Measurements from ENCODE around the gene GNA12. TPM values are rescaled to one million over a fixed set of nuclear protein-coding genes. Genes with fewer than 3 reads are reported as not detected.

Gene GNA12
- total RNA-seq, 2 donors from 2014 or later = 12.2 to 17.5 TPM

DNA sequence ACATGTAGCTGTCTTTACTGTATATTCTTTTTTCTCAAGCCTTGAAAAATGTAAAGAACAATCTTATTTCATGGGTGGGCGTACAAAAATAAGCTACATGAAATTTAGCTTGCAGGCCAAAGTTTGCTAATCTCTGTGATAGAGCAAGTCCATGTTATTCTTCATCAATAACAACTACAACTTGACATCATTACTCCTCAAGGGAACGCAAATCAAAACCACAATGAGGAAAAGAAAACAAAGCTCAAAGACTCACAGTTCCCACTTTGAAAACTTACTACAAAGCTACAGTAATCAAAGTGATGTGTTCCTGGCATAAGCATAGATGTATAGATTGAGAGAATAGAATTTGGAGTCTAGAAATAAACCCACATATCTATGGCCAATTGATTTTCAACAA is 62.5 kb downstream of the GNA12 start:
- H3K4me1 ChIP-seq = no peaks in the 10 kb centered on the region
- no peaks in the 10 kb centered on the region for H3K36me3 ChIP-seq (replicated peaks in 1 of 2; ENCODE audit: insufficient read depth in 1 of 2, low read depth in 2 of 2)
- WGBS, 2 donors = 90 to 95% methylated on average over 2 of the region's 2 CpGs
- H3K9me3 ChIP-seq = no peaks in the 10 kb centered on the region
- no peak overlapping the region for H3K4me3 ChIP-seq
- H3K27ac ChIP-seq = no peak overlapping the region
- no peaks in the 10 kb centered on the region for H3K27me3 ChIP-seq
- intact Hi-C loops (cut with DNase I) = no loop called here
- no peak for ATAC-seq
- no peak for DNase-seq
- no peak for TF ChIP-seq POLR2A (IDR thresholded peaks at IDR 0.05)
- TF ChIP-seq, protein P1, sequence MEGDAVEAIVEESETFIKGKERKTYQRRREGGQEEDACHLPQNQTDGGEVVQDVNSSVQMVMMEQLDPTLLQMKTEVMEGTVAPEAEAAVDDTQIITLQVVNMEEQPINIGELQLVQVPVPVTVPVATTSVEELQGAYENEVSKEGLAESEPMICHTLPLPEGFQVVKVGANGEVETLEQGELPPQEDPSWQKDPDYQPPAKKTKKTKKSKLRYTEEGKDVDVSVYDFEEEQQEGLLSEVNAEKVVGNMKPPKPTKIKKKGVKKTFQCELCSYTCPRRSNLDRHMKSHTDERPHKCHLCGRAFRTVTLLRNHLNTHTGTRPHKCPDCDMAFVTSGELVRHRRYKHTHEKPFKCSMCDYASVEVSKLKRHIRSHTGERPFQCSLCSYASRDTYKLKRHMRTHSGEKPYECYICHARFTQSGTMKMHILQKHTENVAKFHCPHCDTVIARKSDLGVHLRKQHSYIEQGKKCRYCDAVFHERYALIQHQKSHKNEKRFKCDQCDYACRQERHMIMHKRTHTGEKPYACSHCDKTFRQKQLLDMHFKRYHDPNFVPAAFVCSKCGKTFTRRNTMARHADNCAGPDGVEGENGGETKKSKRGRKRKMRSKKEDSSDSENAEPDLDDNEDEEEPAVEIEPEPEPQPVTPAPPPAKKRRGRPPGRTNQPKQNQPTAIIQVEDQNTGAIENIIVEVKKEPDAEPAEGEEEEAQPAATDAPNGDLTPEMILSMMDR (IDR thresholded peaks at IDR 0.05) = no peak

DNA sequence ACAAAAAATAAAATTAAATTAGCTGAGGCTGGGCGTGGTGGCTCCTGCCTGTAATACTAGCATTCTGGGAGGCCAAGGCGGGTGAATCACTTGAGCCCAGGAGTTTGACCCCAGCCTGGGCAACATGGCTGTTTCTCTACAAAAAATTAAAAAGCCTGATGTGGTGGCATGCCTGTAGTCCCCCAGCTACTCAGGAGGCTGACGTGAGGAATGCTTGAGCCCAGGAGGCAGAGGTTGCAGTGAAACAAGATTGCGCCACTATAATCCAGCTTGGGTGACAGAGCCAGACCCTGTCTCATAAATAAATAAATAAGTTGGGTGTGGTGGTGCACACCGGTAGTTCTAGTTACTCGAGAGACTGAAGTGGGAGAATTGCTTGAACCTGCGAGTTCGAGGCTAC is 65.1 kb downstream of the GNA12 start:
- ATAC-seq = no peak
- Histone ChIP-seq H3K9me3 (no peaks in the 10 kb centered on the region), H3K27me3 (no peaks in the 10 kb centered on the region), H3K4me3 (no peak overlapping the region), H3K27ac (no peak overlapping the region), H3K36me3 (replicated peaks in 1 of 2; ENCODE audit: insufficient read depth in 1 of 2, low read depth in 2 of 2) (no peaks in the 10 kb centered on the region), H3K4me1 (no peaks in the 10 kb centered on the region)
- no peak for DNase-seq
- TF ChIP-seq POLR2A (IDR thresholded peaks at IDR 0.05) = no peak
- TF ChIP-seq, protein P1 (IDR thresholded peaks at IDR 0.05) = no peak
- intact Hi-C loops (cut with DNase I) = no loop called here
- WGBS, 2 donors = 82 to 83% methylated on average over 8 of the region's 8 CpGs

DNA sequence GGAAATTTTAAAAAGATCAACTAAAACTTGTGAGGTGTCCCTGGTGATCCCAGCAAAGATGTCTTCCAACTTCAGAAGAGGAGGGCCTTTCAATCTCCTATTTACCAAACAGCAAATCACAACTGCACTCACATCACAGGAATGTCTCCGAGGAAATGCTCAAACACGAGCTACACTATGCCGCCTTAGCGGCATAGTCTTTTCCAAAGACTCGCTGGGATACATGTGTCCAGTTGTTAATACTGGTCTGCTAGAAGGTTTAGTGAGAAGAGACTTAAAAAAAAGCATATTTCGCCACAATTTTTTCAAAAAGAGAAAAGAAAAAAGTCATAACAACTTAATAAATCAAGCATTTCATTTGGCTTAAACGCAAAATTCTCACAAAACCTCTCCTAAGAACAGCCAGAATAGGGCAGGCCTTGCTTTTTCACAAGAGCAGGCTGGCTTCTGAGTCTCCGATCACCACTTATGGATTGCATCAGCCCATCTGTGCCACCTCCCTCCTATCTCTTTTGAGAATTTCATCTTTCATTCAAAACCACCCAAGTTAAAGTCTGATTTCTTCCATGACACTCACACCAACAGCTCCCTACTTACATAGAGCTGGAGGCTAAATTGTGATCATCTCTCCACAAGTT is 66.1 kb downstream of the GNA12 start:
- Histone ChIP-seq H3K27me3 (no peaks in the 10 kb centered on the region), H3K36me3 (replicated peaks in 1 of 2; ENCODE audit: insufficient read depth in 1 of 2, low read depth in 2 of 2) (no peaks in the 10 kb centered on the region), H3K27ac (no peak overlapping the region), H3K4me1 (no peaks in the 10 kb centered on the region), H3K9me3 (no peaks in the 10 kb centered on the region), H3K4me3 (no peak overlapping the region)
- DNase-seq (no peak), ATAC-seq (no peak)
- TF ChIP-seq POLR2A (IDR thresholded peaks at IDR 0.05) = no peak
- TF ChIP-seq, protein P1 (IDR thresholded peaks at IDR 0.05) = no peak
- 90 to 95% methylated on average over 8 of the region's 8 CpGs for WGBS, 2 donors
- intact Hi-C loops (cut with DNase I) = no loop called here

DNA sequence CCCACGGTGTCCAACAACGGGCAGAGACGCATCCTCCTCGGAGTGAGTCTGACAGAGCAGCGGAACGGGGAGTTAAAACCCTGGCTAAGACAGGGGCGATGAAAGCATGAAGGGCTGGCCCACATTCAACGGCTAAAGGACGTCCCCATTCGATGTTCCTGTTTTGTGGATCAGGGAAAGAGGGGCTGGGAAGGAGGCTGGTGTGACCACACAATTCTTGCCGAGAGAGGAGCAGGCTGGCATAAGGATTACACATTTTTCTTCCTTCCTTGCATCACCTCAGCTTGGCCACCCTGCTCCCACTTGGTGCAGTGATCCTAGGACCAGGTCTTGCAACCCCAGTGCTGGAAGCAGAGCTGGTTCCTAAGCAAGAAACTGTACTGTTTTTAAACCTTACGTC is 67.7 kb downstream of the GNA12 start:
- no peak for ATAC-seq
- Histone ChIP-seq H3K27ac (no peak overlapping the region), H3K9me3 (no peaks in the 10 kb centered on the region), H3K36me3 (replicated peaks in 1 of 2; ENCODE audit: insufficient read depth in 1 of 2, low read depth in 2 of 2) (no peaks in the 10 kb centered on the region), H3K27me3 (no peaks in the 10 kb centered on the region), H3K4me3 (no peak overlapping the region), H3K4me1 (no peaks in the 10 kb centered on the region)
- TF ChIP-seq, protein P1 (IDR thresholded peaks at IDR 0.05) = no peak
- TF ChIP-seq POLR2A (IDR thresholded peaks at IDR 0.05) = no peak
- DNase-seq = no peak
- WGBS, 2 donors = 92 to 96% methylated on average over 12 of the region's 12 CpGs
- intact Hi-C loops (cut with DNase I) = no loop called here

DNA sequence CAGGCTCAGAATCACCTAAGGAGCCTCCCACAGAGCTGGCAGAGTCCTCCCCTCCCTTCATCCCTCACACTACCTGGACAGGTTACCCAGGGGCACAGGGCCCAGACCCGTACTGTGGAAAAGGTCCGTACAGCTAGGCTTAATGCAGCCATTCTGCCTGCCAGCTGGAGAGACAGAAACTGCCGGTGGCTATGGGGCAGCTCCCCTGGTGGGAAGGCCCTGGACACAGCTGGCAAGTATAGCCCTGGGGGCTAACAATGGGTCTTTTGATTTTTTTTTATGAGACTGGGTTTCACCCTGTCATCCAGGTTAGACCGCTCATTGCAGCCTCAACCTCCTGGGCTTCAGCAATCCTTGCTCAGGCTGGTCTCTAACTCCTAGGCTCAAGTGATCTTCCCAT is 68.3 kb downstream of the GNA12 start:
- no peak overlapping the region for H3K4me3 ChIP-seq
- H3K36me3 ChIP-seq (replicated peaks in 1 of 2; ENCODE audit: insufficient read depth in 1 of 2, low read depth in 2 of 2) = no peaks in the 10 kb centered on the region
- no peaks in the 10 kb centered on the region for H3K9me3 ChIP-seq
- TF ChIP-seq, protein P1 (IDR thresholded peaks at IDR 0.05) = no peak
- no peak for TF ChIP-seq POLR2A (IDR thresholded peaks at IDR 0.05)
- H3K27me3 ChIP-seq = no peaks in the 10 kb centered on the region
- no peak overlapping the region for H3K27ac ChIP-seq
- no peaks in the 10 kb centered on the region for H3K4me1 ChIP-seq
- intact Hi-C loops (cut with DNase I) = no loop called here
- DNase-seq (no peak), ATAC-seq (no peak)
- 81 to 100% methylated on average over 3 to 4 of the region's 4 CpGs for WGBS, 2 donors
